IPS-20b (cell line): ENCODE measurements around the gene MICAL3.
"Not testable (repeated sequence)": the region's sequence is repeated elsewhere in the genome, so short reads cannot be mapped to it uniquely, and the experiment has no call there.

Source experiments
- H3K27ac ChIP-seq: one replicate; pipeline ENCODE4 v1.5.1; 2013; ENCODE audit warnings: low read length
- H3K27me3 ChIP-seq: 2 replicates; pipeline ENCODE4 v1.6.1; 2013; ENCODE audit warnings: mild to moderate bottlenecking, low read length, inconsistent platforms; ENCODE audit not compliant: insufficient read depth
- H3K36me3 ChIP-seq: 2 replicates; pipeline ENCODE4 v1.6.1; 2013; ENCODE audit warnings: low read depth, mild to moderate bottlenecking, inconsistent platforms, low read length, moderate library complexity; ENCODE audit not compliant: insufficient read depth
- H3K4me1 ChIP-seq: 2 replicates; pipeline ENCODE4 v1.6.1; 2013; ENCODE audit warnings: mild to moderate bottlenecking, control low read depth, inconsistent platforms, low read length, moderate library complexity; ENCODE audit not compliant: insufficient read depth
- H3K4me3 ChIP-seq: 2 replicates; pipeline ENCODE4 v1.5.1; 2013; ENCODE audit warnings: mild to moderate bottlenecking, low read length, inconsistent platforms
- H3K9ac ChIP-seq: 2 replicates; pipeline ENCODE4 v1.6.1; 2013; ENCODE audit warnings: low read depth, mild to moderate bottlenecking, inconsistent platforms, low read length, moderate library complexity
- H3K9me3 ChIP-seq: 2 replicates; pipeline ENCODE4 v1.6.1; 2013; ENCODE audit warnings: mild to moderate bottlenecking, low read depth, low read length, inconsistent platforms; ENCODE audit not compliant: insufficient read depth

The MICAL3 gene

DNA sequence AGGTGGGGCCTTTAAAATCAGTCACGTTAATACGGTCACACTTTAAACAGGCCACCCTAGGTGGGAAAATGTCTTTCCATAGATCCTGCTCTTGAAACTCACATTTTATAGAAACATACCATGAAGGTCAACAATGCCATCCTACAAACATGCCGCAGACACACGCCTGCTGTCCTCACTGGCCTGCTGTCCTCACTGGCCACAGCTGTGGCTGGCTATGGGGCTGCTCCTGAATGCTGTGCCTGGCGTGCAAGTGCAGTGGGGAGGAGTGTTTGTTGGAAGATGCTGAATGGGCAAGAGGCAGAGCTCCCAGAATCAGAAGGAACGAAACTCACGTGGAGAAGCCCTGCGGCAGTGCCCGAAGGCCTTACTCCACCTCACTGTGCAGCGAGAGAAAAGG, 143.9 kb downstream of the MICAL3 start:
- no peaks in the 10 kb centered on the region for H3K9me3 ChIP-seq
- H3K27ac ChIP-seq = no peak overlapping the region
- H3K9ac ChIP-seq = no peak overlapping the region
- H3K4me3 ChIP-seq = no peak overlapping the region
- peaks cover 61% of the 10 kb centered on the region for H3K27me3 ChIP-seq
- peaks cover 34% of the 10 kb centered on the region for H3K36me3 ChIP-seq
- no peaks in the 10 kb centered on the region for H3K4me1 ChIP-seq

DNA sequence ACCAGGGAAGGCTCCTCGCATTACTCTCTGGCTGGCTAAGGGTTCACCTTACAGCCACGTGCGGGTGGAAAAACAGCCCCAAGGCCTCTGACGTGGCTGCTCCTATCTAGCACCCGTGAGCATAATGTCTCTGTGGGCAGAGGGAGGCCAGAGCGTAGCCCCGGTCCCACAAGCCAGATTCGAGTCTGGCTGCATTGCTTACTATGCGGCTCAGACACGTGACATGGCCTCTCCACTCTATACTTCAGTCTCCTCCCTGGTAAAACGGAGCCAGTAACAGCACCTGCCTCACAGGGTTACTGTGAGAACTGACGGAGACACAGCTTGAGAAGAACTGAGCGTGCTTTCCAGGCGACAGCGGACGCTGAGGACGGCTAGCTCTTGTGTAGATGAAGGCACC, 144.3 kb downstream of the MICAL3 start:
- Histone ChIP-seq H3K36me3 (peaks cover 32% of the 10 kb centered on the region), H3K4me3 (no peak overlapping the region), H3K4me1 (no peaks in the 10 kb centered on the region), H3K27me3 (peaks cover 64% of the 10 kb centered on the region), H3K9ac (no peak overlapping the region), H3K27ac (no peak overlapping the region), H3K9me3 (no peaks in the 10 kb centered on the region)

DNA sequence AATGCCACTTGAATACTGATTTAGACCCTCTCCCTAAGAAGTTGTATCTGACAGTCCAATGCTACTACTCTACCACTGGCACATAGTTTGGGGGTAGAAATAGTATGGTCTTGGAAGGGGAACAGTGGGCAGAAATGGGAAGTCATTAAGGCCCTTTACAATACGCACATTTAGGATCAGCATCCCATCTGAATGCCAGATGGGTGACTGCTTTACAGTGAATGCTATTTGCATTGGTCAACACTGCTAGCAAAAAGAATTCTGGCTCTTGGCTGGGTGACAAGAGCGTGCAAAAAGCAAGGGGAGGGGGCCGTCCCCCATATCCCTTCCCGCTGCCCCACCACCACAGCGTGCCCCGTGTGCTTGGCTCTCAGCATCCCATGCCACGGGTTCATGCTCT, 145.4 kb downstream of the MICAL3 start:
- no peak overlapping the region for H3K4me3 ChIP-seq
- H3K9ac ChIP-seq = no peak overlapping the region
- H3K4me1 ChIP-seq = no peaks in the 10 kb centered on the region
- H3K27me3 ChIP-seq = peaks cover 75% of the 10 kb centered on the region
- H3K36me3 ChIP-seq = peaks cover 40% of the 10 kb centered on the region
- no peaks in the 10 kb centered on the region for H3K9me3 ChIP-seq
- H3K27ac ChIP-seq = no peak overlapping the region

DNA sequence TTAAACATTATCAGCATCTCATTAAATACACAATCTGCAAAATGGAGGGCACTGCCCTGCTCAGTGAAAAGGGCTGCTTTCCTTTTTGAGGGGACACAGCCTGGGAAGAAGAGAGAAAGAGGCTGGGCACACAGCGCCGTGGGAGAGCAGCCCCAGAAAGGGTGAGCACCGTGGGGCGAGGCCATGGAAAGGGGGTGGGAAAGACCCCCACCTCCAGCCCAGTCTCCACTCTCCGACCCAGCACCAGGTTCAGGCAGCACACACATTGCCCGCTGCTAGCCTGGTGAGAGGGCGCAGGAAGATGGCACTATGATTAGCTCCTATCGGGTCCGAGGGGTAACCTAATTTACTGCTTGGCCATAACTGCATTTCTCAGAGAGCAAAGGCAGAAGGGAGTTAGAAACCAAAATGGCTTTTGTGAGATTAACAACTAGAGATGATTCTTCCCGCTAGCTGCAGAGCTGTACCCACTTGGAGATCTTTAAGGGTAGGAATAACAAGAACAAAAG, 146.1 kb downstream of the MICAL3 start:
- Histone ChIP-seq H3K36me3 (peaks cover 40% of the 10 kb centered on the region), H3K27me3 (peaks cover 75% of the 10 kb centered on the region), H3K9me3 (no peaks in the 10 kb centered on the region), H3K27ac (no peak overlapping the region), H3K4me3 (no peak overlapping the region), H3K4me1 (no peaks in the 10 kb centered on the region), H3K9ac (no peak overlapping the region)

DNA sequence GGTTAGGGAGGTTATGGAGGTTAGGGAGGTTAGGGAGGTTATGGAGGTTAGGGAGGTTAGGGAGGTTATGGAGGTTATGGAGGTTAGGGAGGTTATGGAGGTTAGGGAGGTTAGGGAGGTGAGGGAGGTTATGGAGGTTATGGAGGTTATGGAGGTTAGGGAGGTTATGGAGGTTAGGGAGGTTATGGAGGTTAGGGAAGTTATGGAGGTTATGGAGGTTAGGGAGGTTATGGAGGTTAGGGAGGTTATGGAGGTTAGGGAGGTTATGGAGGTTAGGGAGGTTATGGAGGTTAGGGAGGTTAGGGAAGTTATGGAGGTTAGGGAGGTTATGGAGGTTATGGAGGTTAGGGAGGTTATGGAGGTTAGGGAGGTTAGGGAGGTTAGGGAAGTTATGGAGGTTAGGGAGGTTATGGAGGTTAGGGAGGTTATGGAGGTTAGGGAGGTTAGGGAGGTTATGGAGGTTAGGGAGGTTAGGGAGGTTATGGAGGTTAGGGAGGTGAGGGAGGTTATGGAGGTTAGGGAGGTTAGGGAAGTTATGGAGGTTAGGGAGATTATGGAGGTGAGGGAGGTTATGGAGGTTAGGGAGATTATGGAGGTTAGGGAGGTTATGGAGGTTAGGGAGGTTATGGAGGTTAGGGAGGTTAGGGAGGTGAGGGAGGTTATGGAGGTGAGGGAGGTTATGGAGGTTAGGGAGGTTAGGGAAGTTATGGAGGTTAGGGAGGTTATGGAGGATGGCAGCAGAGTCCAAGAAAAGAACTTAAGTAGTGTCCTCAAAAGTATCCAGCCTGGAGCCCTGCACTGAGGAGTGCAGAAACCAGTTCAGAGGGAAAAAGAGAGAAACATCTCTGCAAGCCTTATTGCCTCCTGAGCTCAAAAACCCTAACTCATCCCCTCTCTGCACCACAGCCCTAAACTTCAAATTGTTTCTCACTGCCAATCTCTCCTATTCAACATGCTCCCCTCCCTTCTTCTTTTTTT, 147.2 kb downstream of the MICAL3 start:
- Histone ChIP-seq H3K36me3 (peaks cover 39% of the 10 kb centered on the region), H3K27me3 (peaks cover 75% of the 10 kb centered on the region)
- not testable (repeated sequence) for H3K9ac ChIP-seq, H3K4me1 ChIP-seq, H3K4me3 ChIP-seq, H3K9me3 ChIP-seq, H3K27ac ChIP-seq

DNA sequence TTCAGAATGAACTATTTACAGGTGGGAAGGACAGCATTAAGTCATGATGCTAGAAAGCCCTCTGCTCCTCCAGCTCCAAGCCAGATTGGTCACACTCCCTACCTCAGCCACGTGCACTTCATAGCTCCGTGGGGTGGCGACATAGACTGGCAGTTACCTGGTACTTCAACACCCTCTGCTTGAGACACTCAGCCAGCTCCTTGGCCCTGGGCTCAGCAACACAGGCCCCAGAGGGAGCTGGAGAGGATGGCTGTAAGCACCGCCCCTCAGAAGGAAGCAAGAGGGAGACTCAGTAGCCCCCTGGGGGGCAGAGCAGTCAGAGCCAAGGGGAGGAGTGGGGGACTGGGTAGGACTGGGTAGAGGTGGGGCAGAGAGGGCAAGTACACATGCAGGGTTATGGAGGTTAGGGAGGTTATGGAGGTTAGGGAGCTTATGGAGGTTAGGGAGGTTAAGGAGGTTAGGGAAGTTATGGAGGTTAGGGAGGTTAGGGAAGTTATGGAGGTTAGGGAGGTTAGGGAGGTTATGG, 148.0 kb downstream of the MICAL3 start:
- Histone ChIP-seq H3K4me1 (no peaks in the 10 kb centered on the region), H3K9ac (no peak overlapping the region), H3K4me3 (no peak overlapping the region), H3K36me3 (peaks cover 47% of the 10 kb centered on the region), H3K9me3 (no peaks in the 10 kb centered on the region), H3K27me3 (peaks cover 73% of the 10 kb centered on the region), H3K27ac (no peak overlapping the region)

DNA sequence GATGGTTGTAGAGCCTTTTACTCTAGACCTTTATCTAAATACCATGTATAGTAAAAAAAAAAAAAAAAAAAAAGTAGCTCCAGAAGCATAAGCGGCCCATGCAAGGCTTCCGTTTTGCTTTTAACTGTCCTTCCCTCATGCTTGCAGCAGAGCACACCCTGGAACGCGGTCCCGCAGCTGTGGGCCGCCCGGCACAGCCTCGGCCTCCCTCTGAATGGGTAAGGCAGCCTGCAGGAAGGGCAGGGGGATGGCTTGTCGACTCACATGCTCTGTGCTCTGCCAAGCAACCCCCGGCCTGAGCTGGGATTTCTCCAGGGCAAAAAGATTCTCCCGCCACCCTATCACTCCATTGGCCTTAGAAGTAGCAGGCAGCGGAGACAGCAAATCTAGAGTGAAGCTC, 148.7 kb downstream of the MICAL3 start:
- no peaks in the 10 kb centered on the region for H3K9me3 ChIP-seq
- peaks cover 47% of the 10 kb centered on the region for H3K36me3 ChIP-seq
- no peaks in the 10 kb centered on the region for H3K4me1 ChIP-seq
- no peak overlapping the region for H3K4me3 ChIP-seq
- no peak overlapping the region for H3K27ac ChIP-seq
- H3K27me3 ChIP-seq = peaks cover 65% of the 10 kb centered on the region
- no peak overlapping the region for H3K9ac ChIP-seq

DNA sequence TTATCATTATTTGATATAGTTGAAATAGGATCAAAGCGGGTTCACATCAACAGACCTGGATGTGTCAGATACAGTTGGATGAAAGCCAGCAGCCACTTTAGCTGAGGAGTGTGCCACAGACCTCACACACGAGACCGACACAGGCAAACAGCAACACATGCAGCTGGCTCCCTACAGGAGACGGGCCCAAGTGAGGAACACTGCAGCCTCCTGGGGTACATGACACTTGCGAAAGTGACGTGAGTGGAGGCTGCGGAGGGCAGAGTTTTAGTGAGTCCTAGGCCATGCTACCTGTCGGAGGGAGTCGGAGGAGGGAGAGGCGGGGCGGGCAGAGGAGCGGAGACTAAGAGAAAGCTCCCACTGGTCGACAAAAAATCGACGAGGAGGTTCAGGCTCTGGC, 149.2 kb downstream of the MICAL3 start:
- no peaks in the 10 kb centered on the region for H3K4me1 ChIP-seq
- H3K36me3 ChIP-seq = peaks cover 47% of the 10 kb centered on the region
- no peak overlapping the region for H3K27ac ChIP-seq
- H3K9ac ChIP-seq = no peak overlapping the region
- no peak overlapping the region for H3K4me3 ChIP-seq
- H3K27me3 ChIP-seq = peaks cover 60% of the 10 kb centered on the region
- no peaks in the 10 kb centered on the region for H3K9me3 ChIP-seq

DNA sequence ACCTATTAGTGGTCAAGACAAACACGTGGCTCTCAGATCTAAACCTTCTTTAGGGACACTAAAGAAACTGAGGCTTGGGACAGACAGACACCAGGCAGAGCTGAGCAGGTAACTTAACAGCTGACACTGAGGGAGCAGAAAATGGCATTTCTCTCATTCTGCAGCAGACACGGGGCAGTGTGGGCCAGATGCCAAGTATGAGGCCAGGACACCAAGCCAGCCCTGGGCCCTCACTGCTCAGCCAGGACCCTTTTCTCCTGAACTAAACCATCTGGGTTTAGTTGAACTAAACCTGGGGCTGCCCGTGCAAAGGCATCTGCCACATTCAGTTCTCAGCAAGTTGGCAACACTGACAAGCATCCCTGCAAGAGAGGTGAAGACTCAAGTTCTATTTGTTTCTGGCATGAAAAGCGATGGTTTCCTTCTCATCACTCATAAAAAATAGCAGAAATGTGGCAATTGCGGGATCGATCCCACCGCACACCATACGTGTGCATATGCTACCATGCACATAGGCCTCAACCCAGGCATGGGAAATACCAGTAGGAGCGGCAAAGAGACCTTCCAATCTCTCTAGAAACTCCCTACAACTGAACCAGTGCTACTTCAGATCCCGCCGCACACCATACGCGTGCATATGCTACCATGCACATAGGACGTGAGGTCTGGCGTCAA, 150.0 kb downstream of the MICAL3 start:
- Histone ChIP-seq H3K27me3 (peaks cover 53% of the 10 kb centered on the region), H3K9me3 (no peaks in the 10 kb centered on the region), H3K36me3 (peaks cover 49% of the 10 kb centered on the region), H3K9ac (no peak overlapping the region), H3K4me3 (no peak overlapping the region), H3K27ac (no peak overlapping the region), H3K4me1 (no peaks in the 10 kb centered on the region)

DNA sequence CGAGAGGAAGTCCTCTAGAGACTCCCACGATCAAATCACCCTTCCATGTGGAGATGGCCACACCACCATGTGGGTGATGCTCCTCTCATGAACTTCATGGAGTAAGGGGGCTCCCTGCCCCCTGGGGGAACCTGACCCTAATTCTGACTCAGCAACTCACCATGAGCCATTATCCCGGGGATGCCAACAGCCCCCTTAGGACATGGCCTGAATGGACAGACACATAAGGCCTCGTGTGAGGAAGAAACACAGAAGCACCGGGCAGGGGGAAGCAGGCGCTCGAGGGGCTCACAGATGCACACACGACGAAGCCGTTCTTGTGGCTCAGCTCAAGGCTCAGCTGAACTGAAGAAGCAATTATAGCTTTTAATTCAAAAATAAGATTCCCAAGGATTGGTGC, 150.6 kb downstream of the MICAL3 start:
- Histone ChIP-seq H3K4me3 (no peak overlapping the region), H3K4me1 (no peaks in the 10 kb centered on the region), H3K9me3 (no peaks in the 10 kb centered on the region), H3K36me3 (peaks cover 49% of the 10 kb centered on the region), H3K9ac (no peak overlapping the region), H3K27me3 (peaks cover 47% of the 10 kb centered on the region), H3K27ac (no peak overlapping the region)

DNA sequence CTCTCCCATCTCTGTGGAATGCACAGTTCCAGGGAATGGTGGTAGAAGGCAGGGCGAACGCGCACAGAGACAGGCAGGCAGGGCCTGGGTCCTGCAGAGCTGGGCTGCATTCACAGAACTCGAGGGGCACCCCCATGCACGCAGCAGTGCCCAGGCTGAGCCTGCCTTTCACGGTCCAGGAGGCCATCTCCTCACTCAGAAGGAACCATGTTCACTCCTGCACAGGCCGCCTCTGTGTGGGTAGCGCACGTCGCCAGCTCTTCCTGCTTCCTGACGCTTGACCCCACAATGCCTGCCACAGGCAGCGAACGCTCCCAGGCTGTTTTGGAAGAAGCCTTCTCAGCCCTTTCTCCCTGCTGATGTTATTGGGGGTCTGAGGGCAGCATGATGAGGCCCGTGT, 151.2 kb downstream of the MICAL3 start:
- no peaks in the 10 kb centered on the region for H3K9me3 ChIP-seq
- no peak overlapping the region for H3K27ac ChIP-seq
- H3K4me1 ChIP-seq = no peaks in the 10 kb centered on the region
- H3K4me3 ChIP-seq = no peak overlapping the region
- peaks cover 40% of the 10 kb centered on the region for H3K27me3 ChIP-seq
- peaks cover 56% of the 10 kb centered on the region for H3K36me3 ChIP-seq
- no peak overlapping the region for H3K9ac ChIP-seq
